HG03039 (cell line): Measurements from ENCODE around the gene GAS7.
"Not testable (repeated sequence)": the region's sequence is repeated elsewhere in the genome, so short reads cannot be mapped to it uniquely, and the experiment has no call there.

Experiments
- ATAC-seq: cut with Tn5 transposase; IDR thresholded peaks from one replicate; pipeline ENCODE4 v1.9.1; 2021; ENCODE audit warnings: mild to moderate bottlenecking, moderate library complexity; ENCODE audit not compliant: unreplicated experiment

The GAS7 gene

GRCh38 chr17:9928601-9929333 is 269.6 kb downstream of the GAS7 start:
- ATAC-seq = no peak

GRCh38 chr17:9926150-9926804 is 272.1 kb downstream of the GAS7 start:
- ATAC-seq = no peak

- no peak for ATAC-seq
These were observed 272.9 kb downstream of the GAS7 start for GRCh38 chr17:9925457-9925856.

- ATAC-seq = no peak
These were observed 273.6 kb downstream of the GAS7 start for GRCh38 chr17:9924735-9925191.

GRCh38 chr17:9922012-9922848 is 276.2 kb downstream of the GAS7 start:
- ATAC-seq = no peak

GRCh38 chr17:9921216-9921615 is 277.2 kb downstream of the GAS7 start:
- ATAC-seq = not testable (repeated sequence)

- ATAC-seq = no peak
These were observed 279.5 kb downstream of the GAS7 start for GRCh38 chr17:9918804-9919352.

- ATAC-seq = no peak
These were observed 280.1 kb downstream of the GAS7 start for GRCh38 chr17:9918352-9918751.

- ATAC-seq = no peak
These were observed 280.6 kb downstream of the GAS7 start for GRCh38 chr17:9917801-9918200.

- no peak for ATAC-seq
These were observed 281.3 kb downstream of the GAS7 start for GRCh38 chr17:9917131-9917530.

GRCh38 chr17:9916108-9916507 is 282.3 kb downstream of the GAS7 start:
- ATAC-seq = no peak

- ATAC-seq = no peak
These were observed 284.9 kb downstream of the GAS7 start for GRCh38 chr17:9913476-9913875.

GRCh38 chr17:9912121-9913099 is 286.0 kb downstream of the GAS7 start:
- no peak for ATAC-seq

- no peak for ATAC-seq
These were observed 287.3 kb downstream of the GAS7 start for GRCh38 chr17:9911089-9911488.

- ATAC-seq = no peak
These were observed 289.8 kb downstream of the GAS7 start for GRCh38 chr17:9908649-9909042.

- no peak for ATAC-seq
These were observed 290.3 kb downstream of the GAS7 start for GRCh38 chr17:9907883-9908648.

- no peak for ATAC-seq
These were observed 291.3 kb downstream of the GAS7 start for GRCh38 chr17:9907131-9907530.

- no peak for ATAC-seq
These were observed 291.8 kb downstream of the GAS7 start for GRCh38 chr17:9906616-9907015.

- ATAC-seq = no peak
These were observed 292.5 kb downstream of the GAS7 start for GRCh38 chr17:9905902-9906301.

- ATAC-seq = no peak
These were observed 293.4 kb downstream of the GAS7 start, which contains the start of gene RCVRN for GRCh38 chr17:9905078-9905415. RCVRN (minus strand) TSS chr17:9905271; CDS start chr17:9905180, 91 bp downstream.
